Activated naive CD4-positive, alpha-beta T cell treated with anti-CD3 and anti-CD28 coated beads for 36 hours (primary cell): Measurements from ENCODE around the gene PPP1R3C. TPM values are rescaled to one million over a fixed set of nuclear protein-coding genes. Genes with fewer than 3 reads are reported as not detected.
A peak's percentile ranks its signal among the peaks of the same experiment; 100 is the strongest.

ENCODE experiments used
- CTCF ChIA-PET: fragments of 350-600 bp; sonication (Branson Sonifier 250); formaldehyde crosslinking; loops from one replicate; lab custom pipeline; 2021; ENCODE audit warnings: antibody characterized with exemption; lab: Charles Lee
- DNase-seq: peaks from one replicate; pipeline ENCODE4 v3.0.0-alpha.2; 2020
- H3K27ac Mint-ChIP-seq: one replicate; pipeline ENCODE4 v1.8.0; 2021; ENCODE audit warnings: mild to moderate bottlenecking, mixed read lengths
- H3K27me3 Mint-ChIP-seq: one replicate; pipeline ENCODE4 v1.8.0; 2021; ENCODE audit warnings: low read depth, mixed read lengths
- H3K36me3 Mint-ChIP-seq: one replicate; pipeline ENCODE4 v1.8.0; 2021; ENCODE audit warnings: low read depth, mixed read lengths
- H3K4me1 Mint-ChIP-seq: one replicate; pipeline ENCODE4 v1.8.0; 2021; ENCODE audit warnings: low read depth, mixed read lengths
- H3K4me3 Mint-ChIP-seq: one replicate; pipeline ENCODE4 v1.8.0; 2021; ENCODE audit warnings: mild to moderate bottlenecking, moderate library complexity, mixed read lengths
- H3K9me3 Mint-ChIP-seq: one replicate; pipeline ENCODE4 v1.8.0; 2021; ENCODE audit warnings: mixed read lengths
- intact Hi-C: fragments of 100-400 bp; cut with micrococcal nuclease; formaldehyde crosslinking; loops from one replicate; pipeline ENCODE4 v1.15.1; 2023
- total RNA-seq, 2 experiments: library from RNA; stranded (reverse); gene quantifications; one replicate each; pipeline ENCODE4 v1.2.3, GENCODE V29; 2021

The PPP1R3C gene
- under 1 TPM; 0.07 to 0.12 TPM for total RNA-seq

GRCh38 chr10:91632671-91633550 lies at the start of gene PPP1R3C:
TSS of gene PPP1R3C (minus strand) at chr10:91633071. CDS start at chr10:91632969, 102 bp downstream.
- no peaks in the 10 kb centered on the region for H3K9me3 Mint-ChIP-seq
- H3K4me1 Mint-ChIP-seq, result peaks cover 9% of the 10 kb centered on the region
- intact Hi-C loops, result no loop called here
- DNase-seq, result peak; percentile 63
- CTCF ChIA-PET, result interaction anchor here (0.6 to 6.4 kb wide), 13 partner anchors 10 to 333 kb away, joined by 3 to 104 read pairs (median 4); no protein-coding TSS in a partner anchor
- no peak within 1 kb of the TSS for H3K27ac Mint-ChIP-seq
- H3K4me3 Mint-ChIP-seq, result peak within 1 kb of the TSS; percentile 71
- H3K36me3 Mint-ChIP-seq, result no peaks in the 10 kb centered on the region
- H3K27me3 Mint-ChIP-seq, result peaks cover 55% of the 10 kb centered on the region

- no peaks in the 10 kb centered on the region for H3K36me3 Mint-ChIP-seq
- no peaks in the 10 kb centered on the region for H3K9me3 Mint-ChIP-seq
- intact Hi-C loops, result no loop called here
- H3K27me3 Mint-ChIP-seq, result peaks cover 2% of the 10 kb centered on the region
- DNase-seq, result peak; percentile 21
- H3K4me1 Mint-ChIP-seq, result no peaks in the 10 kb centered on the region
- CTCF ChIA-PET, result interaction anchor here (1.5 to 1.7 kb wide), 2 partner anchors 13 to 46 kb away, joined by 3 to 4 read pairs; no protein-coding TSS in a partner anchor
- no peak overlapping the region for H3K27ac Mint-ChIP-seq
- H3K4me3 Mint-ChIP-seq, result no peak overlapping the region
Measured at GRCh38 chr10:91681361-91682276, 48.7 kb upstream of the PPP1R3C start.

- H3K27ac Mint-ChIP-seq, result no peak overlapping the region
- intact Hi-C loops, result no loop called here
- CTCF ChIA-PET, result interaction anchor here (1.5 kb wide), 1 partner anchor 45 kb away, joined by 3 read pairs; no protein-coding TSS in a partner anchor
Measured at GRCh38 chr10:91680487-91680886, 47.6 kb upstream of the PPP1R3C start.

GRCh38 chr10:91679296-91679695 lies 46.4 kb upstream of the PPP1R3C start:
- DNase-seq, result no peak
- H3K36me3 Mint-ChIP-seq, result no peaks in the 10 kb centered on the region
- peaks cover 4% of the 10 kb centered on the region for H3K27me3 Mint-ChIP-seq
- no peak overlapping the region for H3K4me3 Mint-ChIP-seq
- no peaks in the 10 kb centered on the region for H3K4me1 Mint-ChIP-seq
- no peak overlapping the region for H3K27ac Mint-ChIP-seq
- CTCF ChIA-PET, result no interaction called here
- intact Hi-C loops, result no loop called here
- H3K9me3 Mint-ChIP-seq, result no peaks in the 10 kb centered on the region

More at GRCh38 chr10:91680487-91680886, 47.6 kb upstream of the PPP1R3C start:
- no peaks in the 10 kb centered on the region for H3K4me1 Mint-ChIP-seq
- no peak overlapping the region for H3K4me3 Mint-ChIP-seq
- no peaks in the 10 kb centered on the region for H3K9me3 Mint-ChIP-seq
- peaks cover 1% of the 10 kb centered on the region for H3K27me3 Mint-ChIP-seq
- no peaks in the 10 kb centered on the region for H3K36me3 Mint-ChIP-seq
- DNase-seq, result no peak

GRCh38 chr10:91677911-91678310 lies 45.0 kb upstream of the PPP1R3C start:
- peaks cover 4% of the 10 kb centered on the region for H3K27me3 Mint-ChIP-seq
- no peaks in the 10 kb centered on the region for H3K9me3 Mint-ChIP-seq
- H3K27ac Mint-ChIP-seq, result no peak overlapping the region
- CTCF ChIA-PET, result no interaction called here
- H3K36me3 Mint-ChIP-seq, result no peaks in the 10 kb centered on the region
- intact Hi-C loops, result no loop called here
- no peak overlapping the region for H3K4me3 Mint-ChIP-seq
- DNase-seq, result no peak
- no peaks in the 10 kb centered on the region for H3K4me1 Mint-ChIP-seq

GRCh38 chr10:91672021-91672608 lies 39.2 kb upstream of the PPP1R3C start:
- Mint-ChIP-seq H3K4me3 (no peak overlapping the region), H3K9me3 (no peaks in the 10 kb centered on the region), H3K27me3 (peaks cover 6% of the 10 kb centered on the region), H3K36me3 (no peaks in the 10 kb centered on the region), H3K27ac (no peak overlapping the region), H3K4me1 (no peaks in the 10 kb centered on the region)
- CTCF ChIA-PET, result no interaction called here
- DNase-seq, result no peak
- intact Hi-C loops, result no loop called here

GRCh38 chr10:91668913-91669312 lies 36.0 kb upstream of the PPP1R3C start:
- intact Hi-C loops, result no loop called here
- DNase-seq, result no peak
- CTCF ChIA-PET, result no interaction called here
- Mint-ChIP-seq H3K36me3 (no peaks in the 10 kb centered on the region), H3K27ac (no peak overlapping the region), H3K4me3 (no peak overlapping the region), H3K9me3 (no peaks in the 10 kb centered on the region), H3K27me3 (peaks cover 2% of the 10 kb centered on the region), H3K4me1 (no peaks in the 10 kb centered on the region)

GRCh38 chr10:91665842-91666241 lies 33.0 kb upstream of the PPP1R3C start:
- no peaks in the 10 kb centered on the region for H3K36me3 Mint-ChIP-seq
- no peak overlapping the region for H3K4me3 Mint-ChIP-seq
- no peak overlapping the region for H3K27ac Mint-ChIP-seq
- H3K4me1 Mint-ChIP-seq, result no peaks in the 10 kb centered on the region
- DNase-seq, result no peak
- H3K27me3 Mint-ChIP-seq, result peaks cover 11% of the 10 kb centered on the region
- intact Hi-C loops, result no loop called here
- H3K9me3 Mint-ChIP-seq, result no peaks in the 10 kb centered on the region
- CTCF ChIA-PET, result no interaction called here

- no peaks in the 10 kb centered on the region for H3K9me3 Mint-ChIP-seq
- intact Hi-C loops, result no loop called here
- DNase-seq, result no peak
- H3K4me1 Mint-ChIP-seq, result no peaks in the 10 kb centered on the region
- H3K27me3 Mint-ChIP-seq, result peaks cover 16% of the 10 kb centered on the region
- CTCF ChIA-PET, result interaction anchor here (0.6 kb wide), 1 partner anchor 272 kb away, joined by 4 read pairs; no protein-coding TSS in a partner anchor
- no peak overlapping the region for H3K27ac Mint-ChIP-seq
- H3K36me3 Mint-ChIP-seq, result no peaks in the 10 kb centered on the region
- H3K4me3 Mint-ChIP-seq, result no peak overlapping the region
Measured at GRCh38 chr10:91664426-91664825, 31.6 kb upstream of the PPP1R3C start.

- no peaks in the 10 kb centered on the region for H3K36me3 Mint-ChIP-seq
Measured at GRCh38 chr10:91662993-91663392, 30.1 kb upstream of the PPP1R3C start.

GRCh38 chr10:91653219-91653870 lies 20.5 kb upstream of the PPP1R3C start:
- no peaks in the 10 kb centered on the region for H3K9me3 Mint-ChIP-seq
- H3K4me1 Mint-ChIP-seq, result no peaks in the 10 kb centered on the region
- no peaks in the 10 kb centered on the region for H3K36me3 Mint-ChIP-seq
- H3K27me3 Mint-ChIP-seq, result peaks cover 3% of the 10 kb centered on the region
- CTCF ChIA-PET, result interaction anchor here (1.4 kb wide), 1 partner anchor 18 kb away, joined by 4 read pairs; no protein-coding TSS in a partner anchor
- DNase-seq, result no peak
- H3K4me3 Mint-ChIP-seq, result no peak overlapping the region
- H3K27ac Mint-ChIP-seq, result no peak overlapping the region
- intact Hi-C loops, result no loop called here

More at GRCh38 chr10:91662993-91663392, 30.1 kb upstream of the PPP1R3C start:
- intact Hi-C loops, result no loop called here
- Mint-ChIP-seq H3K27me3 (peaks cover 19% of the 10 kb centered on the region), H3K4me3 (no peak overlapping the region), H3K27ac (no peak overlapping the region), H3K9me3 (no peaks in the 10 kb centered on the region), H3K4me1 (no peaks in the 10 kb centered on the region)
- DNase-seq, result no peak
- CTCF ChIA-PET, result no interaction called here
